IPS-NIHi11 (cell line): ENCODE data around the gene LGMN.
A peak's percentile ranks its signal among the peaks of the same experiment; 100 is the strongest.
"Not testable (repeated sequence)": the region's sequence is repeated elsewhere in the genome, so short reads cannot be mapped to it uniquely, and the experiment has no call there.

ENCODE experiments used
- DNase-seq: peaks from one replicate; pipeline ENCODE4 v3.0.0; 2012; ENCODE audit warnings: mixed read lengths, low spot score

Gene LGMN

DNA sequence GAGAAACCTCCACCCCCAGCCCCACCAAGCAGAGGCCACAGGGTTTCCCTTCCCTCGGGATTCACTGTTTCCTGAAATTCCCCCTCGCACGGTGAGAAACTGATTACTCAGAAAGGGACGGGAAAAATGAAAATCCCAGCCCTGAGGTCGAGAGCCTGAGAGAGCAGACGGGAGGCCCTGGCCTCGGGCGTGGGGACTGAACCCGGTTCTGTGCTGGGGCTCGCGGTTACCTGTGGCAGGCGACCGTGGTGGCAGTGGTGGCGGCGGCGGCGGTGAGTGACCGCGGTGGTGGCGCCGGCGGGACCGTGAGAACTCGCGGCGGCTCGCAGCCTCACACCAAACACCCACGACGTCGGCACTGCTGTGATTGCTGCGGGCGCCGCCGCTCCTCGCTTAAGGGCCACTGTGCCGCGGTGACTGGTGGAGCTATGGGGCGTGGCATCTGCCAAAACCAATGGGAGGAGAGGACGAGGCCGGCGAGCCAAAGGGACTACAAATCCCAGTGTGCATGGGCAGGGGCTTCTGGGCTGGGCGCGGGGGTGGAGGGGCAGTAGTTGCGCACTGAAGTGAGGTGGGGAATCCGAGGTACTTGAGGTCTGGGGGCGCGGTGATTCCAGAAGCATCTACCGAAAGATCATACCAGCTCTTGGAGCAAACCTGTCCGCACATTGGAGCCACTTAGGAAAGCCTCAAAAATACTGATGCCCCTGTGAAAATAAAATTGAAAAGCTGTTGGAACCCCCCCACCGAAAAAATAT, at the start of gene LGMN:
TSS of gene LGMN (minus strand) at position 369 of the 758 bp plus-strand sequence. CDS start 15,841 bp downstream, outside the sequence.
- peak; percentile 98 for DNase-seq

DNA sequence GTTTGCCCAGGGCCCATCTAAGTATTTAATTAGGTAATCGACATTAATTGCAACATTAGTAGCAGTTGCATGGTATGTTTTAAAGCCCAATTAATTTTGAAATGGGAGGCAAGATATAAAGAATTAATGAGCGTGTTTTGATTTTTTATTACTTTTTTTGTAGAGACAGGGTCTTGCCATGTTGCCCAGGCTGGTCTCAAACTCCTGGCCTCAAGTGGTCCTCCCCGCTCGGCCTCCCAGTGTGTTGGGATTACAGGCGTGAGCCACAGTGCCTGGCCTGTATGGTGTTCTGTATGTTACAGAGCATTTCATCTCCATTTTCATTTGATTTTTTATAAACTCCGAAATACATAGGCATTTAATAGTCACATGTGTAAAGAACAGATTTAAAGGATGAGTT, 46.5 kb upstream of the LGMN start:
- no peak for DNase-seq

GRCh38 chr14:92794547-92794941, 46.1 kb upstream of the LGMN start:
- no peak for DNase-seq

DNA sequence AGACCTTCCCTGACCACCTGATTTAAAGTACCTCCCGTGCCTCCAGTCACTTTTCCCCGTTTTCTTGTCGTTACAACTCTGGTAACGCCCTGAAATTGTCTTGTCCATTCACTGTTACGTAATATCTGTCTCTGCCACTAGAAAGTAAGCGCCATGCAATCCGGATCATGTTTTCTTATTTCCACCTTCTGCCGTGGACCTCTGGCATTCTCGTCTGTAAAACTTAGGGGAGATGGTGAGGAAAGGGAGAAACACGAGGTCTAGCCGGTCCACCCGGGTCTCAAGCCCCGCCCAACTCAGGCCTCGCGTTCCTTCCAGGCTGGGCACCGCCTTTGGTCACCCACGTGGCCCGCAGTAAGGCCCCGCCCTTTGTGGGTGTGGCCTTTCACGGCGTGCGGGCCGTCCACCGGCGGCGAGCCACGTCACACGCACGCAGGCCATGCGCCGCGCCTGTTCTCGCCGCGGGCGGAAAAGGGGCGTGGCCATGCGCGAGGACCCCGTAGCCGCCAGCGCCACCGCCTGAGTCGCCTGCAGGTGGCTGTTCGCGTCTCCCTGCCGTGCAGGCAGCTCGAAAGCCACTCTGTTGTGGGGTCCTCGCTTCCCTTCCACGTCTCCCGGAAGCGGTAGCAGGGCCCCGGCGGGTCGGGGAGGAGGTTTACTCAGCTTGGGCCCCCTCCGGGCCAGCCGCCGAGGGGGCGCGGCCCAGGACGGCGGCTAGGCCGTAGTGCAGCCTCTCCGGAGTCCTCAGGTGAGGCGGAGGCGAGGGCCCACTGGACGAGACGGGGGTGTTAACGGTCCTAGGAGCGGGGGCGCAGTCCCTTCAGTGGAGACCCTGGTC, 45.5 kb upstream of the LGMN start, which contains the start of gene GOLGA5:
TSS of gene GOLGA5 (plus strand) at position 597 of the 838 bp plus-strand sequence. CDS start 3,133 bp downstream, outside the sequence.
- DNase-seq = peak; percentile 96

DNA sequence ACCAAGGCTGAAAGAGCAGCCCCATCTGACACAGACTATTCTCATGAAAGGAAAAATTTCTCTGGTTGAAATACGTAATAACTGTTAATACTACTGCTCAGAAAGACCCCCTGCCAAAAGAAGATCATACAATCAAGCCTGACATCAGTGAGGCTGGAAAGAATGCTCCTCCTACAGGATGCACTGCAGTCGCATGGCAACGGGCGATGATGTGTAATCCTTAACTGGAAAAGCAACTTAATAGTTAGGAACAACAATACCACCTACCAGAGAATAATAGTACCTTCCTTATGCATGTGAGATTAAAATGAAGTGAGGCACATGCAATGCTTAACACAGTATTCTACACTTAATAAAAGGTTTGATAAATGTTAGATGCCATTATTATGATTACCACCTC, 44.5 kb upstream of the LGMN start:
- DNase-seq = no peak

GRCh38 chr14:92789457-92790089, 41.1 kb upstream of the LGMN start:
- no peak for DNase-seq

GRCh38 chr14:92787554-92787953, 39.1 kb upstream of the LGMN start:
- DNase-seq = no peak

GRCh38 chr14:92786427-92786756, 38.0 kb upstream of the LGMN start:
- no peak for DNase-seq

DNA sequence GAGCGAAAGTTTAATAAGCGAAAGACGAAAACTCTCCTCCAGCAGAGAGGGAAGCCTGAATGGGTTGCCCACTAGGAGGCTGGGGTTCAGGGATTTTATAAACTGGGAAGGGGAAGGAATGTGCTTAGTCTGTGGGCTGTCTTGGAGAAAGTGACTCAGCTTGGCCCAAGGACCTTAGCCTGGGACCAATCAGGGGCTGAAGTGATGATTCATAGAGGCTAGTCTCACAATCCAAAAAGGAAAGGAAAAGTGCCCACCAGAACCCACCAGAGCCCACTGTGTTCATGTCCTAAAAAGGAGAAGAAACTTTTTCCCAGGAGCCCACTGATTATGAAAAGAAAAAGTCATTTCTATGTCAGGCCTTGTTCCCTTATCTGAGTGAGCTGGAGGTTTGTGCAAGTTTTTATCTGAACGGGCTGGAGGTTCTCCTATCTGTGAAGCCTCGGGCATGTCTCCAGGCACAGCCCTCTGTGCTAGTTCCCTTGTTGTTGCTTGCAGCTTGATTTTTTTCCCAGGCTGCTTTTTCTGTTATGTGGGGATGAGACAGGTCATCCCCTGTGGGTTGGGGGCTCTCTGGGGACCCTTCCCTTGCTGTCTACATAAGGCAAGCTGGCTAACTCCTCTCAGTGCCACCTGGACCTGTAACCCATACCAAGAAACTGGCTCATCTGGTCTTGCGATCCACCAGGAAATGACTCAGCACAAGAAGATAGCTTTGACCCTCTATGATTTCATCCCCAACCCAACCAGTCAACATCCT, 37.4 kb upstream of the LGMN start:
- no peak for DNase-seq

DNA sequence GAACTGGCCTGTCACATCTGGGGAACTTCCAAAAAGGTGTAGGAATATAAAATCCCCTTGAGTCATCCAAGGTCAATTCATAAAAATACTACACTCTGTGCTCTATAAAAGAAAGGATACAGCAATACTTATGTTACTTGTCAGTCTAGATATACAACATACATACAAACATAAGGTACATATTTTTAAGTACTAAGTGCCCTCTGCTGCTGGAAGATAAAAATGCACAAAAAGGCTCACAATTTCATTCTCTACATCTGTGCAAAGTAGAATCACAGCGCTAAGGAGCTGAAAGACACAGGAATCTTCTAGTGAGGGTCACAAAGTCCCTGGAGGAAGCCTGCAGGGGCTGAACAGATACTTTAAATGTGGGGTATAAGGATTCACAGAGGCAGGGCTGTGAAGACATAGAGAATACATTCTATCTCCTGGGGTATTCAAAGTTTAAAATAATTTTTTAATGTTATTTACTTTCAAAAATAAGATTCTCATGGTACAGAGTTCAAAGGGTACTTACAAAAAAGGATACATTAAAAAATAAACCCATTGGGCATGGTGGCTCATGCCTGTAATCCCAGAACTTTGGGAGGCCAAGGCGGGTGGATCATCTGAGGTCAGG, 35.5 kb upstream of the LGMN start:
- peak; percentile 27 for DNase-seq

DNA sequence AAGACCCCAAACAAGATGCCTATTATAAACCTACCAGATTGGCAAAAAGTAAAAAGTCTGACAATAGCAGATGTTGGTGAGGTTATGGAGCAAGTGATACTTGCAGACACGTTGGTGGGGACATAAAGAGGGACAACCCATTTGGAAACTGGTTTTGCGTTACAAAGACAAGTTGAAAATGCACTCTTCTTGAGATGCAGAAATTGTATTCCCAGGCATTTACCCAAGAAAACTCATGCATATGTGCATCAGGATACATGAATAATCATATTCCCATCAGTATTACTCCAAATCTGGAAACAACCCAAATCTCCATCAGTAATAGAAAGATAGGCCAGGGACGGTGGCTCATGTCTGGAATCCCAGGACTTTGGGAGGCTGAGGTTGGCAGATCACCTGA, 32.9 kb upstream of the LGMN start:
- no peak for DNase-seq

- DNase-seq = no peak
These were observed 32.2 kb upstream of the LGMN start for GRCh38 chr14:92780444-92781232.

GRCh38 chr14:92778868-92779565, 30.6 kb upstream of the LGMN start:
- not testable (repeated sequence) for DNase-seq

DNA sequence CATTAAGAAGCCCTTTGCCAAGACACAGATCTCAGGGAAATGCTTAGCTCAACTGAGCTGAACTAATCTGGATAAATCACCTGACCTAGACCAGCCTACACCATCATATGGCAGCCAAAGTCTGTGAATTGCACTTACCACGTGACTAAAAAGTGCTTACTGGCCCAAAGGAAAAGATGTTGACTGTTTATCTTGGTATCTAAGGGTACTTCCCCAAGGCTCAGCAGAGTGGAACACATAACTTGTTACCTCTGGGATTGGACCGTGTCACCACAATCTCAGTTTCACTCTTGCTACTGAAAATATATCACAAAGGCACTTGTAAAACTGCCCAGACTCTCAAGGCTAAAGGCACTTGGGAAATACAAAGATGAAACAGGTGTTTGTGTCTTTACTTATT, 26.9 kb upstream of the LGMN start:
- DNase-seq = not testable (repeated sequence)

- no peak for DNase-seq
These were observed 26.1 kb upstream of the LGMN start for GRCh38 chr14:92774572-92774971.

- DNase-seq = no peak
These were observed 22.1 kb upstream of the LGMN start for GRCh38 chr14:92770484-92770883.

GRCh38 chr14:92768795-92769194, 20.4 kb upstream of the LGMN start:
- DNase-seq = no peak

- DNase-seq = not testable (repeated sequence)
These were observed 19.8 kb upstream of the LGMN start for GRCh38 chr14:92768236-92768635.

DNA sequence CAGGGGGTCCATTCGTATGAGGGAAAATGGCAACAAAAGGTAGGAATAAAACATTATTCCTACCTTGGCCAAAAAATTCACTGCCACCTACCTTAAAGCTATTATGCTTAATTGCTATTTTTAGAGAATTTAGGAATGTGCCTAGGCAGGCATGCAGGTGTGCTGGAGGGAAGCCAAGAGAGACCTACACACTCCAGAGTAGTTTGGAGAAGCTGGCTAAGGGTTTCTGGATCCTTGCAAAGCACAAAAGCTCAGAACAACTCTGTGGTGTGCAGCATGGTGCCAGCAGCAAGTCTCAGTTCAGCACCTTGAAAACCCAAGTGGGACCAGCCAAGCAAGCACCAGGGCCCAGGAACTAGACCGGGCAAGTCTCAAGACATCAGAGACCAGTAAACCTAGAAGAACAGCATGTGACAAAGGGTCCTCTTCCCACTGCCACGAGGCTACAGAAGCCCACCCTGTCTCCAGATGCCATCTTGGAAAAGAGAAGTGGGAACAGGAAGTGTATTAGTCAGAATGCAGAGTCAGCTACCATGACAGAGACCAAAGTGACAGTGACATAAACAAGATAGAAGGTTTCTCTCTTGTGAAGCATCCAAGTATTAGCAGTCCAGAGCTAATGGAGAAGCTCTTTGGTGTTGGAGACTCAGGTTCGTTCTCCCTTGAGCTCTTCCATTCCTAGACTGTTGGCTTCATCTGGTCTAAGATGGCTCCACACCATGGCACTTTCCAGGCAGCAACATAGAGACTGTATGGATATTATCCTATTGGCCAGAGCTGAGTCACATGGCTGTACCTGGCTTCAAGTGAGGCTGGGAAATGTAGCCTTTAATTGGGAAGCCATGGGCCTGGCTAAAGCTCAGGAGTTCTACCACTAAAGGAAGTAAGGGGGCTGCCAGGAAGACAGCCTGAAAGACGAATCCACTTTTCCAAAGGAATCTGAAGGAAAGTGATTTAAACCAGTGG, 15.5 kb upstream of the LGMN start:
- DNase-seq = not testable (repeated sequence)
